Renal cortex interstitium (tissue), 11 donors: Measurements from ENCODE around the gene MFRP. TPM values are rescaled to one million over a fixed set of nuclear protein-coding genes. Genes with fewer than 3 reads are reported as not detected.

Source experiments
- DNase-seq, 11 donors: peaks; one replicate each; pipeline ENCODE4 v3.0.0-alpha.2; 2013; ENCODE audit warnings: low read depth in 9 of 11, low spot score in 4 of 11; ENCODE audit errors: extremely low read depth in 1 of 11
- polyA plus RNA-seq, 3 donors: library from polyadenylated mRNA; unstranded; fragments of 120-200 nt; gene quantifications; one replicate each; pipeline ENCODE4 v1.2.1, GENCODE V29; 2013; ENCODE audit not compliant: insufficient read length in 3 of 3

MFRP gene
- polyA plus RNA-seq, 3 donors = not detected

- no peak for DNase-seq
These were observed 37.1 kb downstream of the MFRP start for GRCh38 chr11:119309411-119309810.

GRCh38 chr11:119307974-119308373, 38.5 kb downstream of the MFRP start:
- DNase-seq = no peak

- no peak for DNase-seq
These were observed 39.3 kb downstream of the MFRP start for GRCh38 chr11:119307219-119307618.

GRCh38 chr11:119306373-119306890, 40.1 kb downstream of the MFRP start:
- DNase-seq = no peak

- DNase-seq = no peak
These were observed 40.7 kb downstream of the MFRP start for GRCh38 chr11:119305556-119306372.

- no peak for DNase-seq
These were observed 43.2 kb downstream of the MFRP start for GRCh38 chr11:119303227-119303718.

- DNase-seq = no peak
These were observed 46.1 kb downstream of the MFRP start for GRCh38 chr11:119300198-119300964.

GRCh38 chr11:119299416-119299815, 47.1 kb downstream of the MFRP start:
- DNase-seq = no peak

- DNase-seq = no peak
These were observed 47.8 kb downstream of the MFRP start for GRCh38 chr11:119298726-119299125.

- DNase-seq = no peak
These were observed 48.6 kb downstream of the MFRP start for GRCh38 chr11:119297938-119298337.

- DNase-seq = no peak
These were observed 51.3 kb downstream of the MFRP start for GRCh38 chr11:119295178-119295577.

- DNase-seq = no peak
These were observed 53.0 kb downstream of the MFRP start for GRCh38 chr11:119293461-119293860.

- no peak for DNase-seq
These were observed 55.5 kb downstream of the MFRP start for GRCh38 chr11:119290894-119291497.

Other genes starting within 250 kb of the MFRP start
- 10 to 100 TPM; 58.1 to 59.4 (median 58.1) TPM for gene DPAGT1, start 244.9 kb downstream of the MFRP start, polyA plus RNA-seq
- gene C2CD2L, start 239.4 kb downstream of the MFRP start, polyA plus RNA-seq = 10 to 100 TPM in 2 of 3 donors, 1 to 10 TPM in 1; 8.7 to 11.0 (median 10.8) TPM
- 10 to 100 TPM; 28.2 to 42.9 (median 29.1) TPM for gene HINFP, start 225.1 kb downstream of the MFRP start, polyA plus RNA-seq
- 1 to 10 TPM in 2 of 3 donors, under 1 TPM in 1; 0.72 to 1.2 (median 1.1) TPM for gene ABCG4, start 197.7 kb downstream of the MFRP start, polyA plus RNA-seq
- gene NLRX1, start 178.0 kb downstream of the MFRP start, polyA plus RNA-seq = 10 to 100 TPM in 2 of 3 donors, 1 to 10 TPM in 1; 8.9 to 15.1 (median 12.0) TPM
- gene NHERF4, start 161.2 kb downstream of the MFRP start, polyA plus RNA-seq = 10 to 100 TPM; 14.6 to 20.6 (median 17.1) TPM
- 10 to 100 TPM; 16.6 to 23.2 (median 20.3) TPM for gene CBL, start 140.4 kb downstream of the MFRP start, polyA plus RNA-seq
- 10 to 100 TPM; 49.2 to 62.0 (median 55.5) TPM for gene MCAM, start 29.6 kb downstream of the MFRP start, polyA plus RNA-seq
- 10 to 100 TPM; 29.3 to 35.8 (median 33.3) TPM for gene RNF26, start 12.2 kb downstream of the MFRP start, polyA plus RNA-seq
- gene C1QTNF5, start 5.8 kb downstream of the MFRP start, polyA plus RNA-seq = 10 to 100 TPM; 18.1 to 30.5 (median 23.7) TPM
- gene USP2, start 35.0 kb upstream of the MFRP start, polyA plus RNA-seq = 10 to 100 TPM in 2 of 3 donors, 1 to 10 TPM in 1; 9.3 to 14.2 (median 11.1) TPM
- 10 to 100 TPM; 70.0 to 86.0 (median 75.2) TPM for gene THY1, start 76.5 kb upstream of the MFRP start, polyA plus RNA-seq